ENCODE data around the gene TBC1D10A.

DNA sequence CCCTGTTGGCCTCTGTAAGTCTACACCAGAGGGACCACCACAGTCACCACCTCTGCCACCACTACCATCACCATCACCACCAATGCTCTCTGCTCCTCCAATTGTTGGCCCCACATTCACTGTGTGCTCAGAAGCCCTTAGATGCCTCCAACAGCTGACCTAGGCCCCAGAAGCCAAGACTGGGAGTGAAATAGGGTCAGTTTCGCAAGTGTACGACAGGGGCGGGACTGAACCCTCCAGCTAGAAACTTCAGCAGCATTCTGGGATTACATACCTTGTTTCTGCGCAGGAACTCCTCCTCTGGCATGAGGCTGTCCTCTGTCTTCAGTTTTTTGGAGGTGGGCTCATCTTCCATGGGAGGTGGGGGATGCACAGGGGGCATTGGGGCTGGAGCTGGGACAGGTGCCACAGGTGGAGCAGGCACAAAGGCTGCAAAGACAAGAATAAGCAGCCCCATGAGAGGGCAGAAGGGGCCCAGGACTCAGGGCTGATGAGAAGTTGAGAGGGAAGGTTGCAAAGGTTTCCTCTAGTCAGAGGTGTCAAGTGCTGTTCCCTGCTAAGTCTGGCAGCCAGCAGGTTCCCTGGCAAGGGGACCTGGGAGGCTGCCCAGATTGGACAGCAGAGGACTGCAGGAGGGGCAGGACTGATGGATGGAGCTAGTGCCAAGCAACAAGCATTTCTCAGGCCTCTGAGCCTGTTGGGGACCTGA lies 10.2 kb upstream of the TBC1D10A start:
- no peak for TF ChIP-seq POLR2AphosphoS5 (IDR thresholded peaks at IDR 0.05; ENCODE audit: low read depth, low read length)
- no peak for TF ChIP-seq POLR2A (IDR thresholded peaks at IDR 0.05; ENCODE audit: low read depth, low read length)
- TF ChIP-seq TAF1 (IDR thresholded peaks at IDR 0.05; ENCODE audit: borderline replicate concordance, low read depth, low read length): no peak

All from GM12892 (cell line).